CD4-positive, alpha-beta T cell treated with Interleukin-15 for 4 hours (primary cell): ENCODE data around the gene DYNLRB1.
"Not testable (repeated sequence)": the region's sequence is repeated elsewhere in the genome, so short reads cannot be mapped to it uniquely, and the experiment has no call there.

Experiments used
- DNase-seq: peaks from one replicate; pipeline ENCODE4 v3.0.0-alpha.2; 2020; ENCODE audit warnings: low spot score

Gene DYNLRB1

DNA sequence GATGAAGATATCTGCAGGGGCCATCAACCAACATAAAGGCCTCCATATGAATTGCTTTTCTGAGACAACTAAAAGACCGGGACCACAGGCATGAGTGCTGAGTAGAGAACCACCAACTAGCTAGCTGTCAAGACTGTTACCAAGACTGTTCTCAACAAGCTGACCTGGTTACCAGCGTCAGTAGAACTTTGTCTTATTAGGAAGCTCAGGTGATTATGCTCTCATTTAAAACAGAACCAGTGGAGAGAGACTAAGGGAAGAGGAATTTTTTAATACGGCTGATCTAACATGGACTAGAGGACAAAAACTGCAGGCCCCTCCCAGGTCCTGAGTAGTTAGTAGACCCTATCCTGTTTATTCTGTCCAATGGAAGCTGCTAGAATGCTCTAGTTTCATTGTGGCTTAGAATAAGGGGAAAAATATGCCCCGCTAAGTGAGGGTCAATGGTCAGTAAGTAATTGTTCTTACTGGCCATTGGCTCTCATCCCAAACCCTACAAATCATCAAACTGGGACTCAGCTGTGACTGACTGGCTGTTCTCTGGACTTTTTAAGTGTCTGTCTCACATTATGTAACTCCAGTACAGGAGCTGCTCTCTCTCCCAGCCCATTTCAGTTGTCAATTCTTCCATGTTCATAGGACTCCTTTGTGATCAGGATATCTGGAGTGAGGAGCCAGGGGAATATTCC lies 3.8 kb upstream of the DYNLRB1 start:
- DNase-seq, result no peak

DNA sequence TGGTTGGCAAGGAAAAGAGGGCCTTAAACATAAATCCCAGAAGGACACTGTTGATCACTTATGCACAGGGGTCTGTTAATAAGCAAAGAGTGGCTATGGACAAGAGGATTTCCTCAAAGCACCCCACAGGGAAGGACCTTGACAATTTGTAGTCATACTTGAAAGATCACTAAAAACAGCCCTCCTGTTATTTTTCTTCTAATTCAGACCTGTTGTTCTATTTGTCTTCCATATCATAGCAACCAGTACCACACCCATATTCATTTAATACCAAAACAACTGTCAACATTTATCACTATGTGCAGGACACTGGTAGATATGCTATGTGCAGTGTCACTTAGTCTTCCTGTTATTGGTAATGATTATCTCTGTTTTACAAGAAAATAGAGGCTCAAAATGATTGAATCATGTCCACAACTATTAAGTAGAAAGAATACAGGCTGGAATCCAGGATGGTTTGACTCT lies 3.2 kb upstream of the DYNLRB1 start:
- DNase-seq, result peak; percentile 39

DNA sequence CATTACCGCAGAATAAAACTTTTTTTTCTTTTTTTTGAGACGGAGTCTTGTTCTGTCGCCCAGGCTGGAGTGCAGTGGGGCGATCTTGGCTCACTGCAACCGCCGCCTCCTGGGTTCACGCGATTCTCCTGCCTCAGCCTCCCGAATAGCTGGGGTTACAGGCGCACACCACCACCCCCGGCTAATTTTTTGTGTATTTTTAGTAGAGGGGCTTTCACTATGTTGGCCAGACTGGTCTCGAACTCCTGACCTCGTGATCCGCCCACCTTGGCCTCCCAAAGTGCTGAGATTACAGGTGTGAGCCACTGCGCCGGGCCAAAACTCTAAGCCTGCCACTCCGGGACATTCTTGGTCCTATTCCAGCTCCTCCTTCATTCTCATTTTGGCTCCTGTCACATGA lies 2.2 kb upstream of the DYNLRB1 start:
- not testable (repeated sequence) for DNase-seq

DNA sequence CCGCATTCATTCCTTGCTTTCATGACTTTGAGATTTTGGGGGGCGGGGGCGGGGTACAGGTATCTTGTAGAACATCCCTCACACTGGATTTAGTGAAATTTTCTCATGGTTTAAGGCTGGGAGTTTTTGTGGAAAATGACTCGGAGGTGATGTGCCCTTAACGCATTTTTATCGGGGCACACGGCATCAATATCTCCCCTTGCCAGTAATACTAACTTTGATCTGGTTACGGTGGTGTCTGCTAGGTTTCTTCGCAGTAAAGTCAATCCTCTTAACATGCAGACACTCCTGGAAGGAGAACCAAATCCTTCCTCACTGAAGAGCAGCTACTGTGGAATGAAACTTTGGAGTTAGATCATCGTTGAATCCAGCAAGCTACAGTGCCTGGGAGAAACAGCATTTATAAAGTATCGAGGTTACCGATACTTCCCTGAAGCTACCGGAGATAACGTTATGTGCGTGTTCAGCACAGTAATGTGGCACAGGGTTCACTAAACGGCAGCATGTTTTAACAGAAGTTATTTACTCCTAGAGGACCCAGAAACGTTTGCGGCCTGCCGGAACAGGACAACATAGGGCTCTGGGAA lies 1.2 kb upstream of the DYNLRB1 start:
- no peak for DNase-seq

DNA sequence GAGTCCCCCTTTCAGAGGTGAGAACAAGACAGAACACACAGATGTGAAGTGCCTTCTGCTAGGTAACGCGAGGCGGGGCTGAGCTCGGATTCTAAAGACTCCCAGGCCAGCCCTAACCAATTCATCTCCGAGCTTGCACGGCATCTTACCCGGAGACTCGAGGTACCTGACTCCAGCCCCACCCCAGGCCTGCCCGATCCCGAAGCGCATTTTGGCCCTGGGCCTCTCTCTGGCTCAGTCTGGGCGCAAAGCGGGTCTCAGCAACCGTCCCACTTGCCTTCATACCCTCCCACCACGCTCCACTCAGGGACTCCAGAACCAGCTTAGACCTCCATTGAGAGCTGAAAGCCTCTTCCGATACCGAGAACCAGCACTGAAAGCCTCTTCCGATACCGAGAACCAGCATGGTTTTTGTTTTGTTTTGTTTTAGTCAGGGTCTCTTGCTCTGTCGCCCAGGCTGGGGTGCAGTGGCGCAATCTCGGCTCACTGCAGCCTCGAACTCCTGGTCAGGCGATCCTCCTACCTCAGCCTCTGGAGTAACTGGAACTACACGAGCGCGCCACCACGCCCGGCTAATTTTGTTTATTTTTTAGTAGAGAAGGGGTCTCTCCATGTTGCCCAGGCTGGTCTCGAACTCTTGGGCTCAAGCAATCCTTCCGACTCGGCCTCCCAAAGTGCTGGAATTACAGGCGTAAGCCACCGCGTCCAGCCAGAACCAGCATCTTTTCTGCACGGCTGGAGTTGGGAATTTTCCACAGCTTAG lies 557 bp upstream of the DYNLRB1 start:
- peak; percentile 75 for DNase-seq

DNA sequence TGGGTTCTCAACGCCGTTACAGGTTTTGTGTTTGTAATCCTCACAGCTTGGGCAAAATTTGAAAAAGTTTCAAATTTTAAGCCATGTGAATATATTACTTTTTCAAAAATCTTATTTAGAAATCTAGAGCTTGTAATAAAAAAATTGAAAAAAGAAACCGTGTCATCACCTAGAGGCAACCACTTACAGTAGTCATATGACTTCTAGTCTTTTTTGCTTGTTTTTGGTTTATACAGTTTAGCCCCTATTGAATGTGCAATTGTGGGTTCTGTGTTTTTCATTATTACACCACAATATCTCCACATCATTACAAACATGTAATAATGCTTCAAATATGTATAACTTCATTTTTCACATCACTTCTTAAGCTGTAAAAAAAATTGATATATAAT lies 888 bp downstream of the DYNLRB1 start:
- DNase-seq, result no peak

DNA sequence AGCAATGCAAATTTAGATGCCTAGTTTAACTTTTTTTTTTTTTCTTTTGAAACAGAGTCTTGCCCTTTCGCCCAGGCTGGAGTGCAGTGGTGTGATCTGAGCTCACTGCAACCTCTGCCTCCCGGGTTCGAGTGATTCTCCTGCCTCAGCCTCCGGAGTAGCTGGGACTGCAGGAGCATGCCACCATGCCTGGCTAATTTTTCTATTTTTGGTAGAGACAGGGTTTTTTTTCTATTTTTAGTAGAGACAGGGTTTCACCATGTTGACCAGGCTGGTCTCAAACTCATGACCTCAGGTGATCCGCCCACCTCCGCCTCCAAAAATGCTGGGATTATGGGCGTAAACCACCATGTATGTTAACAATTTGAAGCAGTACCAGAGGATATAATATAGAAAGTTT lies 2.6 kb downstream of the DYNLRB1 start:
- DNase-seq, result not testable (repeated sequence)

DNA sequence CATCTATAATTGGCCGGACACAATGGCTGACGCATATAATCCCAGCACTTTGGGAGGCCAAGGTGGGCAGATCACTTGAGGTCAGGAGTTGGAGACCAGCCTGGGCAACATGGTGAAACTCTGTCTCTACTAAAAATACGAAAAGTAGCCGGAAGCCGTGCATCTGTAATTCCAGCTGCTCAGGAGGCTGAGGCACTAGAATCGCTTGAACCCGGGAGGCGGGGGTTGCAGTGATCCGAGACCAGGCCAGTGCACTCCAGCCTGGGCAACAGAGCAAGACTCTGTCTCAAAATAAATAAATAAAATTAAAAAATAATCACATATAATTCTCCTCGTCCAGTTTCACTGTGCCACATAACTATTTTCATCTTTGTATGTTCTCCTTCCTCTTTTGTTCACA lies 3.6 kb downstream of the DYNLRB1 start:
- not testable (repeated sequence) for DNase-seq

DNA sequence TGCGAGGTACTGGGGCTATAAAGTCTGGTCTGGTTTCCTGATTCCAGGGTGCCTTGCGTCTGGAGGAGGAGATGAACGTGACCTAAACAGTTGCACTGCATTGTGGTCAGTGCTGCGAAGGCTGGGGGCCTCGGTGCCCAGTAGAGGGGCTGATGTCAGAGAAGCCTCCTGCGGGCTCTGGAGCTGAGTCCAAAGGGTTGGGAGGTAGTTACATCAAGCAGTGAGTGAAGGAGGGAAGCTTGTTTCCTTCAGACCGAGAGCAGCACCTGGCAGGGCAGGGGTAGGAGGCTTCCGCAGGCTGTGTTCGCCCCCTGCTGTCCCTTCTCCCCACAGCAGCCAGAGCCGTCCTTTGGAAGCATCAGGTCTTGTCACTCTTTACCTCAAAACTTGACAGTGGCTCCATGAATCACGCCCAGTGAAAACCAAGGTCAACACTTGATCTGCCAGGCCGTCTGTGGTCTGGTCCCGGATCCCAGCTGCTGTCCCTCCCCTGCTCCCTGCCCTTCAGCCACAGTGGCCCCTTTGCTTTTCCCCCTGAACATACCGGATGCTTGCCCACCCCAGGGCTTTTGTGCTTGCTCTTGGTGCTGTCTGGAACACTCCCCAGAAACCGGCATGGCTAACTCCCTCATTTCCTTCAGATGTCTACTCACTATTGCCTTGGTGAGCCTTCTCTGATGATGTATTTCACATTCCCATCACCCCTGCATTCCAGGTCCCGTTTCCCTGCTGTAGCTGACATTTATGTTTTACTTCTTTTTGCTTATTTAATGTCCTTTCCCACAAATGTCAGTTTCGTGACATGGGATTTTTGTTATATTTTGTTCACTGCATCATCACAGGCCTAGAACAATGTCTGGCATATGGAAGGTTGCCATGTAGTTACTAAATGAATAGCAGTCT lies 7.0 kb downstream of the DYNLRB1 start:
- peak; percentile 40 for DNase-seq

DNA sequence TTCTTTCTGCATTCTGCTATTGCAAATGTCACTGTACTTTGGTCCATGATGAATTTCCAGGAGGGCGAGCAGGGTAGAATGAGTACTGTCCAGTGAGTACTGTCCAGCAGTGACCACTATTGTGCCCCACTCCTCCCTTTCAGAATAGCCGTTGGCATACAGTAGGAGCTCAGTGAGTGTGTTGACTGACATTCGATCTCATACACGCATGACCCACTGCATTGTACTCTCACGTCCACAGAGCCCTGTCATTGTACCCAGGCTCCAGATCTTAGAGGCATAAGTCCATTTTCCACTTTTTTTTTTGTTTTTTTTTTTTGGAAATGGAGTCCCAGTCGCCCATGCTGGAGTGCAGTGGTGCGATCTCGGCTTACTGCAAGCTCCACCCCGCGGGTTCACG lies 8.2 kb downstream of the DYNLRB1 start:
- no peak for DNase-seq

DNA sequence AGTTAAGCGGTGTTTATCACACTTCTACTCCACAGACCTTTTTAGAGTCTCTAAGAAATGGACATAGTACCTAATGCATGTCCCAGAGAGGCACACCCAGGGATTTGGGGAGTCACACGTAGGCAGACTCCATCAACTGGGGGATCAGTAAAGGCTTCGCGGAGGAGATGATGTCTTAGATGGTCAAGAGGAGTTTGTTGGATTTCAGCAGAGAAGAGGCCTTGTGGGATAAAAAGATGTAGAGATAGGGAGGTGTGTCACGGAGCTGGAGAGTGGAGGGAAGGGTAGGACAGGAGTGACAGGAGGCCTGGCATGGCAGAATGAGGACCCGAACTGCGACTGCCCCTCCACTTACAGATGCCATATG lies 9.1 kb downstream of the DYNLRB1 start:
- DNase-seq, result no peak

DNA sequence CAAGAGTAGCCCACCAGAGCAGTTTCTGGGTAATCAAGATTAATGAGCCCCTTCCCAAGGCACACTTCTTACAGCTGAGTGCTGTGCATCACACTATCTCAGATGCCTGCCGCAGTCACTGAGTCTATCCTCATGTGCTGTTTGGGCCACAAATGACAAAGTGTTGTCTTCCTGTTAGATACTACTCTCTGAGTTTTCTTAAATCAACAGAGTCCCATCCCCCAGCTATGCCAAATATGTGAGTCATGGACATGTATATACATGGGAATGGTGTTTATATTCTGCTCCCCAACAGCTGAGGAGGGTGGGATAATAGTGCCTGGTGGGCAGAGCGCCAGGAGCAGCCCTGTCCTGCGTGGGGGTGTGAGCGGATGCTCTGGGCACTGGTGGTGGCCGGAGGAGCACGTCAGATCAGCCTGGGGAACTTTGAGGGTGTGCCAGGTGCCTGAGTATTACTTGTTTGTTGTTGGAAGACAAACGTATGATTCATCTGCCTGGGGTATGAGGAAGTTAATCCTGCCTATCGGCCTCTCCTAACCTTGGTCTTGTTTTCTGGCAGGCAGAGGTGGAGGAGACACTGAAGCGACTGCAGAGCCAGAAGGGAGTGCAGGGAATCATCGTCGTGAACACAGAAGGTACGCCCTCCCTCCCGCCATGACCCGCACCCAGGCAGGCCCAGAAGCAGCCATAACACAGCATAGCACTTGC lies 9.6 kb downstream of the DYNLRB1 start:
- DNase-seq, result no peak

DNA sequence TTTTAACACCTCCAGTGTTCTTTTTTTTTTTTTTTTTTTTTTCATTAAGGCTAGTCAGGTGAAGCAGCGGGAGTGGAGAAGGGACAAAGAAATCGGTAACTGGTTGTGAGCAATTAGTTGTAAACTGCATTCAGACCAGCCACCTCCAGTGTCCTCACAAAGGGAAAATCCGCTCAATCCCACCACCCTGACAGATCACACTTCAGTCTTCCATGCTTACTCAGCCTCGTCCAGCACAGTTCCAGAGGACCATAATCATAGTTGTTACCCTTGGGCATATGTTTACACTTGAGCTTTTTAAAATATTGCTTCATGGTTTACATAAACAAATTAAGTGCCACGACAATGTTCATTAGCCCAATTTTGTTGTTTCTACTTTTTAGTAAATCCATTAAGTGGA lies 10.2 kb downstream of the DYNLRB1 start:
- DNase-seq, result no peak

DNA sequence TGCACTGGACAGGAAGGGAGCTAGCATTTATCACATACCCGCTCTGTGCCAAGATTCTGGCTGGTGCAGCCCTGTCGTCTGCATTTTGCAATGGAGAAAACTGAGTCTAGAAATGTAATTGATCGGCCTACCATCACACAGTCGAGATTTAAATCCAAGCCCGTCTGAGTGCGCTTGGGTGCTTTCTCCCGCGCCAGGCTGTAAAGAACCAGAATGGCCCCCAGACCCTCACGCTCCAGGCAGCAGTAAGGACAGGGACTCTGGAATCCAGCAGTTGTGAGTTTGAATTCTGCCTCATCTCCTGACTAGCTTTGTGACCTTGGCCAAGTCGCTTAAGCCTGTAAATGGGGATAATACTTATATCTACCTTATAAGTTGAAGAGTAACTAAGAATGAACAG lies 10.8 kb downstream of the DYNLRB1 start:
- no peak for DNase-seq

DNA sequence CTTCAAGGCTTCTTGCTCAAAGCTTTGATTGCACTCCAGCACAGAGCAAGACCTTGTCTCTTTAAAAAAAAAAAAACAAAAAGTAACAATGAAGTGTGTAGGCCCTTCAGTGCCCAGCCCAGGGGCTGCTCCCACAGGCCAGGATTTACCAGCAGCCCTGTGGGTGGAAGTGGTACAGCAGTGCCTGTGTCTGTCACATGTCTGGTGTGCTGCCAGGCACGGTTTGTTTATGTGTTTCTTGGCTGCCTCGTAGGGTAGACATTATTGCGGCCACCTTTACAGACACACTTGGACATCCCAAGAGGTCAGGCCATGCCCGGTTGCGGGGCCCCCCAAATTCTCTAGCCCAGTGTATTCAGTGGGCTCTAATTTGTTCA lies 12.7 kb downstream of the DYNLRB1 start:
- no peak for DNase-seq

DNA sequence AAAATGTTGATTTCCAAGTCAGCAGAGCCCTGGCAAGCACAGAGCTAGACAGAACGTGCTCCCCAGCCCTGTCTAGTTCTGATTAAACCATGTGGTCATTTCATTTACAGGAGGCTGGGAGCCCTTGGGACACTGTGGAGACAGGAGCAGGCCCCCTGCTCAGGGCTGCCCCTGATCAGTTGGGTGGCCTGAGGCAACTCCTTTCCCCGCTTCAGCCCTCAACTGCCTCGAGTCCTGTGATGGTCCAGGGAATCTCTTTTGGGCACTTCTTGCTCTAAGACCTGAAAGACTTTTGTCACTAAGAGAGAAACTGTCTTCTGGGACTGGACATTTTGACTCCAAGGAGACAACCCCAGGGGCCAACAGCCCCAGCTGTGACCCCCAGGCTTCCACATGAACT lies 13.5 kb downstream of the DYNLRB1 start:
- no peak for DNase-seq

DNA sequence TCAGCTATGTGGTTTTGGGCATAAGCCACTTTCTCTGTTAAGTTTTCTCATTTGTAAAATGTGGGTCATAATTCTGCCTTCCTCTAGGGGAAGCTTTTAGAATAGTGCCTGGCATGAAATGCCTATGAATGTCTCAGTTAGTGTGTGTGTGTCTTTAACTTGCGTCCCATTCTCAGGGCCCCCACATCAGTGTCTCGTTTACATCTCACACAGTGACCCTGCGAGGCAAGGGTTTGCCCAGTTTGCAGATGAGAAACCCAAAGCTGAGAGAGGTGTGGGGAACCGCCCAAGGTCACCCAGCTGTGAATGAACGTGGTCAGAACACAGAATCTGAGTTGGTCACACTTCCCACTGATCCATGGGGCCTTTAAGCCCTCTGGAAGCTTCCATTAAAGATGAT lies 14.1 kb downstream of the DYNLRB1 start:
- no peak for DNase-seq

DNA sequence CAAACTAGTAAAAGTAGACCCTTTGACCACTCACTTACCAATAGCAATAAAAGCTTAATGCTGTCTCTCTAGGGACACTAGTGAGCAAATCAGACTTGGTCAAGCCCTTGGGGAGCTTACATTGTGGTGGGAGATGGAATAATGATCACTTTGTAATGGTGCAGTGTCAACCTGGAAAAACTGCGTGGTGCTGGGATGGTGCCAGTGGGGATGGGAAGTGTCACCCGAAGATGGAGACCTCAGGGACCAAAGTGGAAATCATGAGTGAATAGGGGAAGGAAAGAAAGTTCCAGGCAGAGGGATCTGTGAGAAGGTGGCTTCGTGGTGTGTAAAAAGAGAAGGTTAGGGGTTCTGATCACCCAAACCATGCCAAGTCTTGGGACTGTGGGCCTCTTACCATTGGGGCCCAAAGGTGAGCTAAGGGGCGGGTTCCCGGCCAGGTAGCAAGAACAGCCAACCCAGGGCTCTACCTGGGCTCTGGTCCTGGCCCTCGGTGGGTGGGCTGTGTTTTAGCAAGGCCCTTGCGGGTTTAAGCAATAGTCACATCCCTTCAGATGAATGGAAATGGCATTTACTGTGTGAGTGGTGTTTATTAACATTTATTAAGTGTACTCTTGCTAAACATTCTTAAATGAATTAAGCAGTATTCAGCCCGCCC lies 15.5 kb downstream of the DYNLRB1 start:
- no peak for DNase-seq

DNA sequence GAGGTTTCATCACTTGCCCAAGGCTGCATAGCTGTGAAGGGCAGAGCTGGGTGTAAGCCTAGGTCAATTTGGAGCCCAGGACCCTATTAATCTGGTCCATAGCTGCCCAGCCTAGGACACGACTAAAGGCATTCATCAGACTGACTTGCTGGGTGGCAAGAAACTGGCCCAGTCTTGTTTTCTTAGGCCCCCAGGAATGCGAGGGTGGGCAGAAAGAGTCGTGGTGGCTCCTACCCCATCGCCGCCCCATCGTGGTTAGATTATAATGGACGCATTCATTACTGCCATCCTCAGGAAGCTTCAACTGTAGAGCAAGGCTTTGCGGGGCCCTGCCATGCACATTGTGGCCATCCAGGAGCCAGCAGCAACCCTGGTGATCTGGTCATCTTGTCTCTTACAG lies 16.1 kb downstream of the DYNLRB1 start:
- no peak for DNase-seq

DNA sequence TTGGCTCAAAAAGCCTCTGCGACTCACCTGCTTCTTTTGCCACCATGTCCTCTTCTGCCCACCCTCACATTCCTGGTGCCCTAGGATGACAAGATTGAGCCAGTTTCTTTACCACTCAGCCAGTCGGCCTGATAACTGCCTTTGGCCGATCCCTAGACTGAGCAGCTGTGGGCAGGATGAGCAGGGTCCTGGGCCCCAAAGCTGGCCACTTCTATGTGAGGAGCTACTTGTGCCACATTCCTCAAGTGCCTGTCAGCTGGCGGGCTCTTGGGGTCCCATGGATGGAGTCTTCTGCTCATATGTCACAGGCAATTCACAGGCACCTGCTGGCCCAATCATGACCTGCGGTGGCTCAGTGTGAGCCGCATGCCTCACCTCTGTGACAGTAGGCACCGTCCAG lies 16.5 kb downstream of the DYNLRB1 start:
- no peak for DNase-seq
